ENCODE data around the gene PLIN5.

- TF ChIP-seq USF2 (IDR thresholded peaks at IDR 0.05; ENCODE audit: low read length): no peak
- TF ChIP-seq GABPA (IDR thresholded peaks at IDR 0.05; ENCODE audit: borderline replicate concordance, insufficient read depth, low read length): no peak
- no peak for TF ChIP-seq EP300 (IDR thresholded peaks at IDR 0.05; ENCODE audit: borderline replicate concordance in 1 of 2, low read depth in 2 of 2, low read length in 2 of 2)
- TF ChIP-seq CTCF (IDR thresholded peaks at IDR 0.05; ENCODE audit: control extremely low read depth in 1 of 3, insufficient read depth in 1 of 3, low read depth in 1 of 3, low read length in 3 of 3): no peak
- TF ChIP-seq KDM1A (IDR thresholded peaks at IDR 0.05; ENCODE audit: borderline replicate concordance, low read length): no peak
- TF ChIP-seq ZNF274 (IDR thresholded peaks at IDR 0.05; ENCODE audit: borderline replicate concordance, extremely low read depth, low read length): no peak
- TF ChIP-seq TAF1 (IDR thresholded peaks at IDR 0.05; ENCODE audit: low read depth, low read length): no peak
- no peak for TF ChIP-seq CHD1 (IDR thresholded peaks at IDR 0.05; ENCODE audit: low read depth, low read length)
- no peak for TF ChIP-seq CHD2 (IDR thresholded peaks at IDR 0.05; ENCODE audit: low read length)
- TF ChIP-seq MAFK (IDR thresholded peaks at IDR 0.05; ENCODE audit: low read depth, low read length): no peak
Measured at GRCh38 chr19:4497770-4498389, 37.1 kb downstream of the PLIN5 start.
